DMS153 treated with DMSO at 0.1 percent for 48 hours (cell line): ENCODE data around the gene ARHGEF1.
A peak's percentile ranks its signal among the peaks of the same experiment; 100 is the strongest.
"Not testable (repeated sequence)": the region's sequence is repeated elsewhere in the genome, so short reads cannot be mapped to it uniquely, and the experiment has no call there.

Experiments
- DNase-seq: peaks from one replicate; lab custom pipeline; 2025; ENCODE audit not compliant: unreplicated experiment; lab: John Stamatoyannopoulos, UW

ARHGEF1 gene

DNA sequence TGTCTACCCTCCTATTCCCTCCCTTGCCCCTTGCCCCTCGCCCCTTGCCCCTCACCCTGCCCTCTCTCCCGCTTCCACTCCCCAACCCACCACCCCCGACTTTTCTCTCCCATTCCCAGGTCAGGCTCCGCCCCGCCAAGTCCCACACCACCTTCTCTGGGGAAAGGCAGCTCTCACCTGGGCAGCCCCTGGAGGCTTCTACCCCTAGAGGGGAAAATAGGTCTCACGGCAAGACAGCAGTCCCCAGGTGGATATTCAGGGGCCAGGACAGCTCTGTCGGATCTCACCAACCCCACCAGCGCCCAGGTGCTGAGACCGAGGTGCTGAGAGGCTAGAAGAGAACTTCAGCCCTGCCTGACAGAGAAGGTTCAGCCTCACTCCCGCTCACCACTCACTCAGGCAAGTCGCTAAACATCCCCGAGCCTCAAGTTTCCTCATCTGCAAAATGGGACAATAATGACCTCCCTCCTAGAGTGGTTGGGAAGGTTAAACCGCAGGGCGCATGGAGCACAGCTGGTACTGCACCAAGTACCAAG is 46.6 kb downstream of the ARHGEF1 start:
- DNase-seq = no peak

- no peak for DNase-seq
These were observed 47.3 kb downstream of the ARHGEF1 start for GRCh38 chr19:41930322-41930722.

- DNase-seq = no peak
These were observed 48.1 kb downstream of the ARHGEF1 start for GRCh38 chr19:41930926-41931592.

GRCh38 chr19:41932259-41932719 is 49.3 kb downstream of the ARHGEF1 start:
- no peak for DNase-seq

- DNase-seq = no peak
These were observed 49.8 kb downstream of the ARHGEF1 start for GRCh38 chr19:41932720-41933332.

GRCh38 chr19:41933693-41934426 is 50.9 kb downstream of the ARHGEF1 start:
- DNase-seq = no peak

GRCh38 chr19:41934849-41935374 is 51.9 kb downstream of the ARHGEF1 start:
- DNase-seq = peak; percentile 59

- no peak for DNase-seq
These were observed 52.9 kb downstream of the ARHGEF1 start for GRCh38 chr19:41935760-41936415.

DNA sequence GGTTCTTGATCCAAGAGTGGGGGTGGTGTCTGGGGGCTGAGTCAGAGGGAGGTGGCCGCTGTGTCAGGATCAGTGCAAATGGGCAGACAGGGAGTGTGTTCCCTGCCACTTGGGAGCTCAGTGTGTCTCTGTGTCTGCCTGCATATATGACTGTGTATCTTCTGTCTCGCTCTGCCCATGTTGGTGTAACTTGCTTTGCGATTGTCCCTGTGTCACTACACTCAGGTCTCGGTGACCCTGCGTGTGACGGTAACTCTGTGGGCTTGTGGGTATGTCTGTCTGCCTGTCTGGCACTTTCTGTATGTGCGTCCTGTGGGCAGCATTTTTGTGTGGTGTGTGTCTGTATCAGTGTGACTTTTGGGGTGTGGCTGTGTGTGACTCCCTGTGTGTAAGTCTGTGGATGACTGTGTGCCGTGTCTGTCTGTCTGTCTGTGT is 53.4 kb downstream of the ARHGEF1 start:
- no peak for DNase-seq

GRCh38 chr19:41936961-41937360 is 54.0 kb downstream of the ARHGEF1 start:
- DNase-seq = no peak

- DNase-seq = no peak
These were observed 54.8 kb downstream of the ARHGEF1 start for GRCh38 chr19:41937525-41938468.

GRCh38 chr19:41939209-41939608 is 56.2 kb downstream of the ARHGEF1 start:
- not testable (repeated sequence) for DNase-seq

DNA sequence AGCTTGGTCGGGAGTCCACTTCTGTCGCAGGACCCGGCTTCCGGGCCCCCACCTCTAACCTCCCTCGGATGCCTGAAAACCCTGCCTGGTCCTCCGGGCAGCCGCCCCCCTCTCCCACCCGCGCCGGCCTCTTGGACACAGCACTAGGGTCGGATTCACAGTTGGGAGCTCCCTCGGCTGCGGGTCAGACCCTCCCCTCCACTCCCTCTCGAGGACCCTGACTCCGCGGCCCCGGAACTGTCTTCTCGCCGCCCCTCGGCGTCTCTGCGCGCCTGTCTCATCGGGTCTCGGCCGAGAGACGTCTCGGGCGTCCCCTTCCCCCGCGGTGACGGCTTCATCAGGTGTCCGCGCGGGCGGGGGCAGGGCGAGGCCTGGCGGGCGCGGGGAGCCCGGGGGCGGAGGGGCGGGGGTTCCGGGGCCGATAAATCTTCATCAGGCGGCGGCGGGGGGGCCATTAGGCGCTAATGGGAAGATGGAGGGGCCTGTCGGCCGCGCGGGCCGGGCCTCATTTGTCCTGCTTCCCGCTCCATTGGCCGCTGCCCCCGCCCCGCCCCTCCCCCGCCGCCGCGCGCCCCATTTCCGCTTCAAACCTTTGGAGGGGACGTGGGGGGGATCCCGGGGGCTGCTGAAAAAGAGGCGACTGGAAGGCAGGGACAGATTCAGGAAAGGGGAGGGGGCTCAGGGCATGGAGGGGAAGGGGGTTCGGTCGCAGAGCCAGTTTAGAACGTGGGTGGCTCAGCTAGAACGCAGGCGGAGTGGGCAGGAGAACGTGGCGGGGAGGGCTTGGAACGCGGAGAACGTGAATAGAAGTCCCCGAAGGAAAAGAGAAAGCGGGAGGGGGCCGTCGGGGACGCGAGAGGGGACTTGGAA is 57.1 kb downstream of the ARHGEF1 start:
- DNase-seq = no peak

GRCh38 chr19:41940731-41941409 is 57.9 kb downstream of the ARHGEF1 start:
- DNase-seq = no peak

GRCh38 chr19:41941410-41942202 is 58.6 kb downstream of the ARHGEF1 start:
- DNase-seq = no peak

DNA sequence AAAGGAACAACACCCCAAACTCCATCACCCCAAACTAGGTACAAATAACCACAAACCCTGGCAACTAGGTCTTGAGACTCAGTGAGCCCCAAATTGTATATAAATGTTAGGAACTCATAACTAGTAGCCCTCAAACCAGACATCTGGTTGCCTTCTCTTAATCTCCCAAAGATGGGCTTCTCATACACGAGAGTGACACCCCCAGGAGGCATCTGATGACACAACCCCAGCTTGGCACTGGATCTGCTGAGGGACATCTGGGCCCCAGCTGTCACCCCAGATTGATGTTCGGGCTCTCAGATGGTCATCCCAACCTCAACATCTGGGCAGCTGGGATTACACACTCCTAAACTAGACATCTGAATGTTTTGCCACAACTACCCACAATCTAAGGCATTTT is 61.4 kb downstream of the ARHGEF1 start:
- no peak for DNase-seq

- DNase-seq = no peak
These were observed 62.3 kb downstream of the ARHGEF1 start for GRCh38 chr19:41945135-41945766.
